Measurements from ENCODE around the gene LCE2A. TPM values are rescaled to one million over a fixed set of nuclear protein-coding genes. Genes with fewer than 3 reads are reported as not detected.

The LCE2A gene
- total and polyA plus RNA-seq, 5 donors, result not detected

GRCh38 chr1:152743371-152744145 lies 45.4 kb downstream of the LCE2A start:
- WGBS, result 60% methylated on average over 2 of the region's 2 CpGs
- H3K4me1 ChIP-seq (ENCODE audit: control insufficient read depth, insufficient read depth, low read length), result no peaks in the 10 kb centered on the region
- intact Hi-C loops (cut with DNase I), result no loop called here
- no peak overlapping the region for H3K27ac ChIP-seq (ENCODE audit: low read length)
- ATAC-seq (no peak), DNase-seq (no peak)
- H3K27me3 ChIP-seq (ENCODE audit: control insufficient read depth, insufficient read depth), result no peaks in the 10 kb centered on the region
- no peak overlapping the region for H3K4me3 ChIP-seq (ENCODE audit: low read length)
- H3K9me3 ChIP-seq (ENCODE audit: control insufficient read depth, low read length), result no peaks in the 10 kb centered on the region

- H3K9me3 ChIP-seq (ENCODE audit: control insufficient read depth, low read length), result no peaks in the 10 kb centered on the region
- intact Hi-C loops (cut with DNase I), result no loop called here
- no peaks in the 10 kb centered on the region for H3K4me1 ChIP-seq (ENCODE audit: control insufficient read depth, insufficient read depth, low read length)
- H3K27me3 ChIP-seq (ENCODE audit: control insufficient read depth, insufficient read depth), result no peaks in the 10 kb centered on the region
- WGBS, result 76% methylated on average over 4 of the region's 4 CpGs
- no peak overlapping the region for H3K27ac ChIP-seq (ENCODE audit: low read length)
- H3K4me3 ChIP-seq (ENCODE audit: low read length), result no peak overlapping the region
- no peak for DNase-seq
- ATAC-seq, result no peak
Measured at GRCh38 chr1:152745289-152745704, 47.2 kb downstream of the LCE2A start.

GRCh38 chr1:152745765-152746444 lies 47.8 kb downstream of the LCE2A start:
- no peaks in the 10 kb centered on the region for H3K27me3 ChIP-seq (ENCODE audit: control insufficient read depth, insufficient read depth)
- H3K27ac ChIP-seq (ENCODE audit: low read length), result no peak overlapping the region
- DNase-seq (no peak), ATAC-seq (no peak)
- no peaks in the 10 kb centered on the region for H3K9me3 ChIP-seq (ENCODE audit: control insufficient read depth, low read length)
- no peak overlapping the region for H3K4me3 ChIP-seq (ENCODE audit: low read length)
- 81% methylated on average over 6 of the region's 6 CpGs for WGBS
- intact Hi-C loops (cut with DNase I), result no loop called here
- H3K4me1 ChIP-seq (ENCODE audit: control insufficient read depth, insufficient read depth, low read length), result no peaks in the 10 kb centered on the region

GRCh38 chr1:152747831-152748230 lies 49.7 kb downstream of the LCE2A start:
- Histone ChIP-seq H3K4me1 (ENCODE audit: control insufficient read depth, insufficient read depth, low read length) (no peaks in the 10 kb centered on the region), H3K27ac (ENCODE audit: low read length) (no peak overlapping the region), H3K4me3 (ENCODE audit: low read length) (no peak overlapping the region), H3K9me3 (ENCODE audit: control insufficient read depth, low read length) (no peaks in the 10 kb centered on the region), H3K27me3 (ENCODE audit: control insufficient read depth, insufficient read depth) (no peaks in the 10 kb centered on the region)
- intact Hi-C loops (cut with DNase I), result no loop called here
- ATAC-seq (no peak), DNase-seq (no peak)
- 38% methylated on average over 1 of the region's 1 CpG for WGBS

Other genes with a start within 250 kb of the LCE2A start
- not detected for gene LCE5A, start 187.5 kb upstream of the LCE2A start, total RNA-seq
- gene LCE5A, start 187.5 kb upstream of the LCE2A start, polyA plus RNA-seq, result not detected
- not detected for gene CRCT1, start 183.9 kb upstream of the LCE2A start, total RNA-seq
- gene CRCT1, start 183.9 kb upstream of the LCE2A start, polyA plus RNA-seq, result not detected
- gene LCE3E, start 131.6 kb upstream of the LCE2A start, total RNA-seq, result not detected
- not detected for gene LCE3E, start 131.6 kb upstream of the LCE2A start, polyA plus RNA-seq
- gene LCE3D, start 117.8 kb upstream of the LCE2A start, total RNA-seq, result not detected
- gene LCE3D, start 117.8 kb upstream of the LCE2A start, polyA plus RNA-seq, result not detected
- not detected for gene LCE3C, start 98.1 kb upstream of the LCE2A start, total RNA-seq
- gene LCE3C, start 98.1 kb upstream of the LCE2A start, polyA plus RNA-seq, result not detected
- gene LCE3B, start 84.5 kb upstream of the LCE2A start, total RNA-seq, result not detected
- gene LCE3B, start 84.5 kb upstream of the LCE2A start, polyA plus RNA-seq, result not detected
- not detected for gene LCE3A, start 75.2 kb upstream of the LCE2A start, total RNA-seq
- gene LCE3A, start 75.2 kb upstream of the LCE2A start, polyA plus RNA-seq, result not detected
- not detected for gene LCE2D, start 35.0 kb upstream of the LCE2A start, total RNA-seq
- gene LCE2D, start 35.0 kb upstream of the LCE2A start, polyA plus RNA-seq, result not detected
- not detected for gene LCE2C, start 23.1 kb upstream of the LCE2A start, total RNA-seq
- not detected for gene LCE2C, start 23.1 kb upstream of the LCE2A start, polyA plus RNA-seq
- gene LCE2B, start 12.2 kb upstream of the LCE2A start, total RNA-seq, result not detected
- gene LCE2B, start 12.2 kb upstream of the LCE2A start, polyA plus RNA-seq, result not detected
- not detected for gene LCE4A, start 9.8 kb downstream of the LCE2A start, total RNA-seq
- not detected for gene LCE4A, start 9.8 kb downstream of the LCE2A start, polyA plus RNA-seq
- gene KPRP, start 59.7 kb downstream of the LCE2A start, total RNA-seq, result not detected
- gene KPRP, start 59.7 kb downstream of the LCE2A start, polyA plus RNA-seq, result not detected
- gene LCE1F, start 76.8 kb downstream of the LCE2A start, total RNA-seq, result not detected
- gene LCE1F, start 76.8 kb downstream of the LCE2A start, polyA plus RNA-seq, result not detected
- gene LCE1E, start 87.9 kb downstream of the LCE2A start, total RNA-seq, result not detected
- not detected for gene LCE1E, start 87.9 kb downstream of the LCE2A start, polyA plus RNA-seq
- not detected for gene LCE1D, start 98.4 kb downstream of the LCE2A start, total RNA-seq
- not detected for gene LCE1D, start 98.4 kb downstream of the LCE2A start, polyA plus RNA-seq
- not detected for gene LCE1C, start 108.3 kb downstream of the LCE2A start, total RNA-seq
- gene LCE1C, start 108.3 kb downstream of the LCE2A start, polyA plus RNA-seq, result not detected
- gene LCE1B, start 113.6 kb downstream of the LCE2A start, total RNA-seq, result not detected
- gene LCE1B, start 113.6 kb downstream of the LCE2A start, polyA plus RNA-seq, result not detected
- not detected for gene LCE1A, start 129.1 kb downstream of the LCE2A start, total RNA-seq
- gene LCE1A, start 129.1 kb downstream of the LCE2A start, polyA plus RNA-seq, result not detected
- not detected for gene LCE6A, start 144.5 kb downstream of the LCE2A start, total RNA-seq
- not detected for gene LCE6A, start 144.5 kb downstream of the LCE2A start, polyA plus RNA-seq
- gene LCE7A, start 161.7 kb downstream of the LCE2A start, total RNA-seq, result not detected
- not detected for gene LCE7A, start 161.7 kb downstream of the LCE2A start, polyA plus RNA-seq
- not detected for gene SMCP, start 180.0 kb downstream of the LCE2A start, total RNA-seq
- not detected for gene SMCP, start 180.0 kb downstream of the LCE2A start, polyA plus RNA-seq
- gene IVL, start 210.2 kb downstream of the LCE2A start, total RNA-seq, result not detected
- gene IVL, start 210.2 kb downstream of the LCE2A start, polyA plus RNA-seq, result not detected
- not detected for gene SPRR5, start 248.9 kb downstream of the LCE2A start, total RNA-seq
- not detected for gene SPRR5, start 248.9 kb downstream of the LCE2A start, polyA plus RNA-seq

All from right cardiac atrium (tissue), 5 donors.